Prostate gland (tissue), 2 donors: ENCODE results near the gene RAB37.

Experiments
- CTCF ChIP-seq, 4 experiments: fragments of 200-600 bp in 2 of 4; fragments of 450-650 bp in 2 of 4; sonication (generic) in 2 of 4; IDR thresholded peaks; 1 replicate in 3 of 4; 2 replicates in 1 of 4; pipeline ENCODE4 v1.5.1; 2016 to 2019; ENCODE audit warnings: antibody characterized with exemption in 4 of 4, mild to moderate bottlenecking in 2 of 4, moderate library complexity in 2 of 4
- POLR2A ChIP-seq: fragments of 450-650 bp; IDR thresholded peaks from one replicate; pipeline ENCODE4 v1.6.1; 2016; ENCODE audit warnings: antibody characterized with exemption, mild to moderate bottlenecking

GRCh38 chr17:74770498-74771318 lies 33.7 kb downstream of the RAB37 start:
- TF ChIP-seq CTCF (IDR thresholded peaks at IDR 0.05) (peak; percentile 70 to 97 (median 92)), POLR2A (no peak)
